Liver (tissue), 9 donors: Measurements from ENCODE around the gene MORC4. TPM values are rescaled to one million over a fixed set of nuclear protein-coding genes. Genes with fewer than 3 reads are reported as not detected.

Experiments used
- DNase-seq: peaks from one replicate; pipeline ENCODE4 v3.0.0-alpha.2; 2017; ENCODE audit warnings: low spot score
- H3K27ac ChIP-seq, 2 donors: one replicate each; pipeline ENCODE4 v1.7.0; 2013; ENCODE audit warnings: inconsistent platforms in 2 of 2, low read length in 2 of 2, control low read depth in 1 of 2, low read depth in 1 of 2, mild to moderate bottlenecking in 1 of 2
- H3K27me3 ChIP-seq, 4 donors: one replicate each; pipeline versions ENCODE4 v1.6.1 to v1.7.0; 2013; ENCODE audit warnings: low read length in 3 of 4, inconsistent platforms in 1 of 4, mild to moderate bottlenecking in 1 of 4, moderate library complexity in 1 of 4; ENCODE audit not compliant: control insufficient read depth in 4 of 4, insufficient read depth in 4 of 4
- H3K36me3 ChIP-seq, 4 donors: one replicate each; pipeline versions ENCODE4 v1.6.1 to v1.7.0; 2013; ENCODE audit warnings: low read length in 3 of 4, mild to moderate bottlenecking in 3 of 4, low read depth in 1 of 4, moderate library complexity in 1 of 4; ENCODE audit not compliant: control insufficient read depth in 4 of 4, insufficient read depth in 3 of 4
- H3K4me1 ChIP-seq, 4 donors: one replicate each; pipeline versions ENCODE4 v1.6.1 to v1.7.0; 2013; ENCODE audit warnings: low read length in 3 of 4, mild to moderate bottlenecking in 3 of 4, moderate library complexity in 1 of 4; ENCODE audit not compliant: control insufficient read depth in 4 of 4, insufficient read depth in 4 of 4
- H3K4me3 ChIP-seq, 3 donors: one replicate each; pipeline versions ENCODE4 v1.6.1 to v1.7.0; 2013; ENCODE audit warnings: low read length in 3 of 3, control low read depth in 1 of 3, low read depth in 1 of 3, mild to moderate bottlenecking in 1 of 3
- H3K9ac ChIP-seq, 2 donors: one replicate each; pipeline ENCODE4 v1.7.0; 2013; ENCODE audit warnings: low read length in 2 of 2, mild to moderate bottlenecking in 2 of 2, moderate library complexity in 2 of 2, control low read depth in 1 of 2, low read depth in 1 of 2
- H3K9me3 ChIP-seq, 4 donors: one replicate each; pipeline versions ENCODE4 v1.6.1 to v1.7.0; 2013; ENCODE audit warnings: low read length in 3 of 4; ENCODE audit not compliant: control insufficient read depth in 4 of 4
- FOXA1 ChIP-seq: IDR thresholded peaks from 2 replicates; pipeline ENCODE4 v1.6.1; 2016; ENCODE audit warnings: antibody characterized with exemption
- HNF4G ChIP-seq: IDR thresholded peaks from 2 replicates; pipeline ENCODE4 v1.6.1; 2016; ENCODE audit warnings: antibody characterized with exemption
- JUND ChIP-seq, 2 donors: IDR thresholded peaks; 2 replicates each; pipeline ENCODE4 v1.6.1; 2016; ENCODE audit warnings: antibody characterized with exemption in 2 of 2
- NR2F2 ChIP-seq: IDR thresholded peaks from 2 replicates; pipeline ENCODE4 v1.6.1; 2016; ENCODE audit warnings: antibody characterized with exemption
- RAD21 ChIP-seq, 2 donors: IDR thresholded peaks; 2 replicates each; pipeline ENCODE4 v1.6.1; 2016; ENCODE audit warnings: antibody characterized with exemption in 2 of 2, mild to moderate bottlenecking in 2 of 2
- RXRA ChIP-seq, 2 donors: IDR thresholded peaks; 2 replicates each; pipeline ENCODE4 v1.6.1; 2017 to 2018; ENCODE audit warnings: antibody characterized with exemption in 2 of 2, mild to moderate bottlenecking in 1 of 2
- TAF1 ChIP-seq: conservative IDR thresholded peaks from 2 replicates; pipeline ENCODE4 v1.6.1; 2016; ENCODE audit warnings: antibody characterized with exemption, mild to moderate bottlenecking
- WGBS: extraction: QIAGEN DNeasy Blood & Tissue Kit; methylation state at CpG from one replicate; pipeline ENCODE4 v1.1.7; 2013; 5-methylcytosine and 5-hydroxymethylcytosine counted together
- polyA plus RNA-seq, 2 donors: library from polyadenylated mRNA; stranded (reverse) in 1 of 2; unstranded in 1 of 2; fragments of 200-250 nt in 1 of 2; fragments of >200 nt in 1 of 2; fragmentation: Nextera tagmentation in 1 of 2; extraction: Ambion mirVana in 1 of 2; gene quantifications; one replicate each; pipeline versions ENCODE4 v1.2.1 to v1.2.3, GENCODE V29; 2013 to 2015
- total RNA-seq, 2 donors: library from RNA; depleted of rRNA; stranded (reverse); fragments of >200 nt; gene quantifications; one replicate each; pipeline ENCODE4 v1.2.3, GENCODE V29; 2014
- TF ChIP-seq, protein P1 (sequence below): IDR thresholded peaks from 2 replicates; pipeline ENCODE4 v1.6.1; 2016; ENCODE audit warnings: antibody characterized with exemption
- TF ChIP-seq, protein P2 (sequence below): IDR thresholded peaks from 2 replicates; pipeline ENCODE4 v1.6.1; 2016; ENCODE audit warnings: antibody characterized with exemption
- TF ChIP-seq, protein P3 (sequence below): IDR thresholded peaks from 2 replicates; pipeline ENCODE4 v1.6.1; 2016; ENCODE audit warnings: antibody characterized with exemption, mild to moderate bottlenecking
- TF ChIP-seq, protein P4 (sequence below): fragments of 150-350 bp; IDR thresholded peaks from 2 replicates; pipeline ENCODE4 v1.5.1; 2017; ENCODE audit warnings: improper control_type of control experiment, low read depth, low read length; ENCODE audit not compliant: missing input control
- donor health status: healthy.
- donor health status: healthy.
- donor health status: healthy.
- donor health status: healthy.
- donor health status: healthy.

MORC4 gene
- total and polyA plus RNA-seq, 4 donors: 5.8 to 11.0 (median 8.4) TPM

DNA sequence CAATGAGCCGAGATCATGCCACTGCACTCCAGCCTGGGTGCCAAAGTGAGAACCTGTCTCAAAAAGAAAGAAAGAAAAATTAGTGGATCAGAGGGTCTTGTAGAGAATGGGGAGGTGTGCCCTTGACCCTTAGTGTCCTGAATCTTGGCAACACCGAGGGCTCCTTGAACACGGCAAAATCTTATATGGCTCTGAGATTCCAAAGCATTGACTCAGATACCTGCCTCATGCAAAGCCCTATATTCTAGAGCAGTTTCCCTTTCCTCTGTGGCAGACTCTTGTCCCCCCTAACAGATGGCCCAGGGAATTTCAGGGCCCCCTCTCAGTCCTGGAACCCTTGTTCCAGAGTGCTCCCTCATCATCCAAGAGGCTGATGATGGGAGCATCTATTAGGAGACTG, 73.0 kb downstream of the MORC4 start:
- no peak overlapping the region for H3K4me3 ChIP-seq
- no peak overlapping the region for H3K9ac ChIP-seq
- peak overlapping the region; percentile 53 to 79 for H3K27ac ChIP-seq
- no peaks in the 10 kb centered on the region for H3K9me3 ChIP-seq
- WGBS: 99% methylated on average over 3 of the region's 3 CpGs
- no peaks in the 10 kb centered on the region for H3K27me3 ChIP-seq
- H3K36me3 ChIP-seq: no peaks in the 10 kb centered on the region
- peaks cover 3 to 28% (median 18%) of the 10 kb centered on the region in 4 donors for H3K4me1 ChIP-seq
- TF ChIP-seq, protein P1, sequence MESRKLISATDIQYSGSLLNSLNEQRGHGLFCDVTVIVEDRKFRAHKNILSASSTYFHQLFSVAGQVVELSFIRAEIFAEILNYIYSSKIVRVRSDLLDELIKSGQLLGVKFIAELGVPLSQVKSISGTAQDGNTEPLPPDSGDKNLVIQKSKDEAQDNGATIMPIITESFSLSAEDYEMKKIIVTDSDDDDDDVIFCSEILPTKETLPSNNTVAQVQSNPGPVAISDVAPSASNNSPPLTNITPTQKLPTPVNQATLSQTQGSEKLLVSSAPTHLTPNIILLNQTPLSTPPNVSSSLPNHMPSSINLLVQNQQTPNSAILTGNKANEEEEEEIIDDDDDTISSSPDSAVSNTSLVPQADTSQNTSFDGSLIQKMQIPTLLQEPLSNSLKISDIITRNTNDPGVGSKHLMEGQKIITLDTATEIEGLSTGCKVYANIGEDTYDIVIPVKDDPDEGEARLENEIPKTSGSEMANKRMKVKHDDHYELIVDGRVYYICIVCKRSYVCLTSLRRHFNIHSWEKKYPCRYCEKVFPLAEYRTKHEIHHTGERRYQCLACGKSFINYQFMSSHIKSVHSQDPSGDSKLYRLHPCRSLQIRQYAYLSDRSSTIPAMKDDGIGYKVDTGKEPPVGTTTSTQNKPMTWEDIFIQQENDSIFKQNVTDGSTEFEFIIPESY: no peak
- no peak for TF ChIP-seq RAD21 (IDR thresholded peaks at IDR 0.05)
- TF ChIP-seq, protein P2, sequence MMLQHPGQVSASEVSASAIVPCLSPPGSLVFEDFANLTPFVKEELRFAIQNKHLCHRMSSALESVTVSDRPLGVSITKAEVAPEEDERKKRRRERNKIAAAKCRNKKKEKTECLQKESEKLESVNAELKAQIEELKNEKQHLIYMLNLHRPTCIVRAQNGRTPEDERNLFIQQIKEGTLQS: no peak
- no peak for TF ChIP-seq NR2F2
- TF ChIP-seq, protein P3, sequence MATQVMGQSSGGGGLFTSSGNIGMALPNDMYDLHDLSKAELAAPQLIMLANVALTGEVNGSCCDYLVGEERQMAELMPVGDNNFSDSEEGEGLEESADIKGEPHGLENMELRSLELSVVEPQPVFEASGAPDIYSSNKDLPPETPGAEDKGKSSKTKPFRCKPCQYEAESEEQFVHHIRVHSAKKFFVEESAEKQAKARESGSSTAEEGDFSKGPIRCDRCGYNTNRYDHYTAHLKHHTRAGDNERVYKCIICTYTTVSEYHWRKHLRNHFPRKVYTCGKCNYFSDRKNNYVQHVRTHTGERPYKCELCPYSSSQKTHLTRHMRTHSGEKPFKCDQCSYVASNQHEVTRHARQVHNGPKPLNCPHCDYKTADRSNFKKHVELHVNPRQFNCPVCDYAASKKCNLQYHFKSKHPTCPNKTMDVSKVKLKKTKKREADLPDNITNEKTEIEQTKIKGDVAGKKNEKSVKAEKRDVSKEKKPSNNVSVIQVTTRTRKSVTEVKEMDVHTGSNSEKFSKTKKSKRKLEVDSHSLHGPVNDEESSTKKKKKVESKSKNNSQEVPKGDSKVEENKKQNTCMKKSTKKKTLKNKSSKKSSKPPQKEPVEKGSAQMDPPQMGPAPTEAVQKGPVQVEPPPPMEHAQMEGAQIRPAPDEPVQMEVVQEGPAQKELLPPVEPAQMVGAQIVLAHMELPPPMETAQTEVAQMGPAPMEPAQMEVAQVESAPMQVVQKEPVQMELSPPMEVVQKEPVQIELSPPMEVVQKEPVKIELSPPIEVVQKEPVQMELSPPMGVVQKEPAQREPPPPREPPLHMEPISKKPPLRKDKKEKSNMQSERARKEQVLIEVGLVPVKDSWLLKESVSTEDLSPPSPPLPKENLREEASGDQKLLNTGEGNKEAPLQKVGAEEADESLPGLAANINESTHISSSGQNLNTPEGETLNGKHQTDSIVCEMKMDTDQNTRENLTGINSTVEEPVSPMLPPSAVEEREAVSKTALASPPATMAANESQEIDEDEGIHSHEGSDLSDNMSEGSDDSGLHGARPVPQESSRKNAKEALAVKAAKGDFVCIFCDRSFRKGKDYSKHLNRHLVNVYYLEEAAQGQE: no peak
- TF ChIP-seq FOXA1: no peak
- TF ChIP-seq RXRA (IDR thresholded peaks at IDR 0.05): no peak
- TF ChIP-seq JUND (IDR thresholded peaks at IDR 0.05): no peak
- no peak for DNase-seq

DNA sequence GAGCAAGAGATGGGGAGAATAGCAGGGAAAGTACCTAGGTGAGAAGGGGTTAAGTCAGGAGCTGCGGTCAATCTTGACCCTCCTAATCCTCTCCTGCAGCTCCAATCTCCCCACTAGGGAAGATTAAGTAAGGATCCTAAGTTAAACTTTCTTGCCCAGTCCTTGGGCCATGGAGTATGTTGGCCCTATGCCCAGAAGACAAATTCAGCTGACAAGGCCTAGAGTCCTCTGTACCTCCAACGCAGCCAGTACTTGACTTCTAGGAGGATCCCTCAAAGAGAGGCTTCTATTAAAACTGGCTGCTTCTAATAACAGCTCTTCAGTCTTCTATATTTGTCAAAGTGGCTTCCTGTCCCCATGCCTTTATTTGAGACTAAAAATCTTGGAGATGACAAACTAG, 78.4 kb downstream of the MORC4 start:
- Histone ChIP-seq H3K4me3 (no peak overlapping the region), H3K9me3 (no peaks in the 10 kb centered on the region), H3K4me1 (no peaks in the 10 kb centered on the region), H3K9ac (no peak overlapping the region), H3K27me3 (no peaks in the 10 kb centered on the region), H3K27ac (no peak overlapping the region), H3K36me3 (no peaks in the 10 kb centered on the region)
- TF ChIP-seq, protein P1: no peak
- TF ChIP-seq, protein P3: no peak
- TF ChIP-seq, protein P4, sequence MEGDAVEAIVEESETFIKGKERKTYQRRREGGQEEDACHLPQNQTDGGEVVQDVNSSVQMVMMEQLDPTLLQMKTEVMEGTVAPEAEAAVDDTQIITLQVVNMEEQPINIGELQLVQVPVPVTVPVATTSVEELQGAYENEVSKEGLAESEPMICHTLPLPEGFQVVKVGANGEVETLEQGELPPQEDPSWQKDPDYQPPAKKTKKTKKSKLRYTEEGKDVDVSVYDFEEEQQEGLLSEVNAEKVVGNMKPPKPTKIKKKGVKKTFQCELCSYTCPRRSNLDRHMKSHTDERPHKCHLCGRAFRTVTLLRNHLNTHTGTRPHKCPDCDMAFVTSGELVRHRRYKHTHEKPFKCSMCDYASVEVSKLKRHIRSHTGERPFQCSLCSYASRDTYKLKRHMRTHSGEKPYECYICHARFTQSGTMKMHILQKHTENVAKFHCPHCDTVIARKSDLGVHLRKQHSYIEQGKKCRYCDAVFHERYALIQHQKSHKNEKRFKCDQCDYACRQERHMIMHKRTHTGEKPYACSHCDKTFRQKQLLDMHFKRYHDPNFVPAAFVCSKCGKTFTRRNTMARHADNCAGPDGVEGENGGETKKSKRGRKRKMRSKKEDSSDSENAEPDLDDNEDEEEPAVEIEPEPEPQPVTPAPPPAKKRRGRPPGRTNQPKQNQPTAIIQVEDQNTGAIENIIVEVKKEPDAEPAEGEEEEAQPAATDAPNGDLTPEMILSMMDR: no peak
- TF ChIP-seq NR2F2: no peak
- no peak for TF ChIP-seq JUND (IDR thresholded peaks at IDR 0.05)
- no peak for TF ChIP-seq TAF1
- no peak for TF ChIP-seq HNF4G
- TF ChIP-seq, protein P2: no peak
- TF ChIP-seq RXRA (IDR thresholded peaks at IDR 0.05): no peak
- DNase-seq: no peak
- 80% methylated on average over 2 of the region's 2 CpGs for WGBS
